HL-60 (cell line): Measurements from ENCODE around the gene SLBP.

Experiments used
- CTCF ChIP-seq: IDR thresholded peaks from one replicate; pipeline ENCODE4 v1.5.1; 2011; ENCODE audit warnings: low read length, control low read depth, inconsistent platforms; ENCODE audit not compliant: insufficient read depth
- GABPA ChIP-seq: IDR thresholded peaks from 2 replicates; pipeline ENCODE4 v1.6.1; 2012; ENCODE audit warnings: low read depth
- POLR2AphosphoS5 ChIP-seq: IDR thresholded peaks from 2 replicates; pipeline ENCODE4 v1.6.1; 2012; ENCODE audit warnings: low read depth

GRCh38 chr4:1686440-1687036 lies 25.6 kb downstream of the SLBP start:
- TF ChIP-seq CTCF (no peak), POLR2AphosphoS5 (no peak), GABPA (no peak)
